ENCODE results near the gene SRBD1. TPM values are rescaled to one million over a fixed set of nuclear protein-coding genes. Genes with fewer than 3 reads are reported as not detected.

Gene SRBD1
- total RNA-seq, 1 donor from 2014 or later, result 19.3 TPM

GRCh38 chr2:45640576-45640975, 29.5 kb upstream of the SRBD1 start:
- no peaks in the 10 kb centered on the region for H3K9me3 Mint-ChIP-seq
- no peak overlapping the region for H3K4me3 Mint-ChIP-seq
- TF ChIP-seq, protein P1, sequence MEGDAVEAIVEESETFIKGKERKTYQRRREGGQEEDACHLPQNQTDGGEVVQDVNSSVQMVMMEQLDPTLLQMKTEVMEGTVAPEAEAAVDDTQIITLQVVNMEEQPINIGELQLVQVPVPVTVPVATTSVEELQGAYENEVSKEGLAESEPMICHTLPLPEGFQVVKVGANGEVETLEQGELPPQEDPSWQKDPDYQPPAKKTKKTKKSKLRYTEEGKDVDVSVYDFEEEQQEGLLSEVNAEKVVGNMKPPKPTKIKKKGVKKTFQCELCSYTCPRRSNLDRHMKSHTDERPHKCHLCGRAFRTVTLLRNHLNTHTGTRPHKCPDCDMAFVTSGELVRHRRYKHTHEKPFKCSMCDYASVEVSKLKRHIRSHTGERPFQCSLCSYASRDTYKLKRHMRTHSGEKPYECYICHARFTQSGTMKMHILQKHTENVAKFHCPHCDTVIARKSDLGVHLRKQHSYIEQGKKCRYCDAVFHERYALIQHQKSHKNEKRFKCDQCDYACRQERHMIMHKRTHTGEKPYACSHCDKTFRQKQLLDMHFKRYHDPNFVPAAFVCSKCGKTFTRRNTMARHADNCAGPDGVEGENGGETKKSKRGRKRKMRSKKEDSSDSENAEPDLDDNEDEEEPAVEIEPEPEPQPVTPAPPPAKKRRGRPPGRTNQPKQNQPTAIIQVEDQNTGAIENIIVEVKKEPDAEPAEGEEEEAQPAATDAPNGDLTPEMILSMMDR (IDR thresholded peaks at IDR 0.05; ENCODE audit: unreplicated experiment), result no peak
- H3K27ac Mint-ChIP-seq, result no peak overlapping the region
- DNase-seq (ENCODE audit: low spot score in 2 of 2, unreplicated experiment in 2 of 2), result no peak
- H3K27me3 Mint-ChIP-seq (ENCODE audit: low read depth), result peaks cover 62% of the 10 kb centered on the region
- H3K36me3 Mint-ChIP-seq, result no peaks in the 10 kb centered on the region
- no peaks in the 10 kb centered on the region for H3K4me1 Mint-ChIP-seq

GRCh38 chr2:45637440-45637839, 26.4 kb upstream of the SRBD1 start:
- Mint-ChIP-seq H3K9me3 (no peaks in the 10 kb centered on the region), H3K4me3 (no peak overlapping the region), H3K27ac (no peak overlapping the region), H3K36me3 (no peaks in the 10 kb centered on the region), H3K27me3 (ENCODE audit: low read depth) (peaks cover 56% of the 10 kb centered on the region), H3K4me1 (no peaks in the 10 kb centered on the region)
- no peak for DNase-seq (ENCODE audit: low spot score in 2 of 2, unreplicated experiment in 2 of 2)
- TF ChIP-seq, protein P1 (IDR thresholded peaks at IDR 0.05; ENCODE audit: unreplicated experiment), result no peak

DNA sequence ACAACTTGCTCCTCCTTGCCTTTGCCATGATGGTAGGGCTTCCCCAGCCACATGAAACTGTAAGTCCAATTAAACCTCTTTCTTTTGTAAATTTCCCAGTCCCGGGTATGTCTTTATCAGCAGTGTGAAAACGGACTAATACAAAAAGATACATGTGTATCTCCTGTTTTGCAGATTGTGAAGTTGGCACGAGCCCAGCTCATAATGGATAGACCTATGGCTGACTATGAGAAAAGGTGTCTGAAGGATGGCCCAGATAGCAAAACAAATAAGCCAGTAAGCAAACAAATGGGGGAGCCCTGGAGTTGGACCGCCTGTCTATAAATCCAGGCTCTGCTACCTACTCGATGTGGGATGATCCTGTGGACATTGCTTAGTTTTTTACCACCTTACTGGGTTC, 24.9 kb upstream of the SRBD1 start:
- DNase-seq (ENCODE audit: low spot score in 2 of 2, unreplicated experiment in 2 of 2), result no peak
- no peak overlapping the region for H3K27ac Mint-ChIP-seq
- no peaks in the 10 kb centered on the region for H3K36me3 Mint-ChIP-seq
- H3K4me1 Mint-ChIP-seq, result no peaks in the 10 kb centered on the region
- no peaks in the 10 kb centered on the region for H3K9me3 Mint-ChIP-seq
- H3K27me3 Mint-ChIP-seq (ENCODE audit: low read depth), result peaks cover 51% of the 10 kb centered on the region
- no peak overlapping the region for H3K4me3 Mint-ChIP-seq
- TF ChIP-seq, protein P1 (IDR thresholded peaks at IDR 0.05; ENCODE audit: unreplicated experiment), result no peak

DNA sequence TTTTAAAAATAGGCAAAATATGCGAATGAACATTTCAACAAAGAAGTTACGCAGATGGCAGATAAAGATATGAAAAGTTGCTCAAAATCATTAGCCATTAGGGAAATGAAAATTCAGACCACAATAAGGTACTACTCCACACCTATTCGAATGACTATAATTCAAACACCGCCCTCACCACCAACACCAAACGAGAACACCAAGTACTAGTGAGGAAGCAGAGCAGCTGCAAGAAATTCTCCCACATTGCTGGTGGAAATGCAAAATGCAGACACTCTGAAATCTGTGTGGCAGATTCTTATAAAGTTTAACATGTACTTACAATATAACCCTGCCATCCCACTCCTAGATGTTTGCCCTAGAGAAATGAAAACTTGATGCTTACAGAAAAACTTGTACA, 23.2 kb upstream of the SRBD1 start:
- no peak for DNase-seq (ENCODE audit: low spot score in 2 of 2, unreplicated experiment in 2 of 2)
- Mint-ChIP-seq H3K4me1 (no peaks in the 10 kb centered on the region), H3K36me3 (no peaks in the 10 kb centered on the region), H3K4me3 (no peak overlapping the region), H3K27me3 (ENCODE audit: low read depth) (peaks cover 39% of the 10 kb centered on the region), H3K27ac (no peak overlapping the region), H3K9me3 (no peaks in the 10 kb centered on the region)
- TF ChIP-seq, protein P1 (IDR thresholded peaks at IDR 0.05; ENCODE audit: unreplicated experiment), result no peak

DNA sequence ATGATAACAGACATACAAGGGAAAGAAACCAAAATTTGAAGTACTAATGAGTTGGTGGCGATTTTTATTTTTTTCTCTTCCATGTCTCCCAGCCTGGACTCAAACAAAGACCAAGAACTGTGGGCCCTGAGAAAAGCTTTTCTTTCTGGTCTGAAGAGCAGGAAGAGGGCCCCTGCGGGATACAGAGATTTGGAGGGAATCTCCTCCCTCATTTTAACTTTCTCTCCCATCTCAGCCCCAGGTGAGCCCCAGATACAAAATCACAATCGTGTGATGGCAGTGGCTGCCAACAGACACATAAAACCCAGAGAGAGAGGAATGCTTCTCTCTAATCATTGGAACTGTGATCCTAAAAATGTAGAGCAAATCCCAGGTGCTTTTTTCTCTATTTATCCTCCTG, 20.9 kb upstream of the SRBD1 start:
- no peak overlapping the region for H3K27ac Mint-ChIP-seq
- no peaks in the 10 kb centered on the region for H3K36me3 Mint-ChIP-seq
- H3K4me3 Mint-ChIP-seq, result no peak overlapping the region
- TF ChIP-seq, protein P1 (IDR thresholded peaks at IDR 0.05; ENCODE audit: unreplicated experiment), result no peak
- no peaks in the 10 kb centered on the region for H3K4me1 Mint-ChIP-seq
- H3K9me3 Mint-ChIP-seq, result no peaks in the 10 kb centered on the region
- H3K27me3 Mint-ChIP-seq (ENCODE audit: low read depth), result peaks cover 22% of the 10 kb centered on the region
- no peak for DNase-seq (ENCODE audit: low spot score in 2 of 2, unreplicated experiment in 2 of 2)

DNA sequence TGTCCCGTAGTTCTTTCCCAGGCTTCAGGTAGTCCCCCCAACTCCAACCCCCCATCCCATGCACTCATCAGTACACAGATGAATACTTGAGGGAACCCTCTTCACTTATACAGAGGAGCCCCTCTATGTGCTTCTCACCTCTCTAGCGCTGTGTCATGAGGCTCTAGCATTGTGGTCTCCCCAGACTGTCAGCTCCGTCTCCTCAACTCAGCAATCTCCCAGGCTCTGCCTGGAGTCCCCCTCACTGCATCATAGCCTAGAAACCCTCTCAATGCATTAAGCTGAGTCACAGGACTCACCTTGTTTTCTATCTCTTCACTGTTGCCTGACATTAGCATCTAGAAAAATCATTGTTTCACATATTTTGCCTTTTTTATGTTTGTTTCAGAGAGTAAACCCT, 20.3 kb upstream of the SRBD1 start:
- Mint-ChIP-seq H3K9me3 (no peaks in the 10 kb centered on the region), H3K36me3 (no peaks in the 10 kb centered on the region), H3K27me3 (ENCODE audit: low read depth) (peaks cover 22% of the 10 kb centered on the region), H3K4me1 (no peaks in the 10 kb centered on the region), H3K27ac (no peak overlapping the region), H3K4me3 (no peak overlapping the region)
- DNase-seq (ENCODE audit: low spot score in 2 of 2, unreplicated experiment in 2 of 2), result no peak
- TF ChIP-seq, protein P1 (IDR thresholded peaks at IDR 0.05; ENCODE audit: unreplicated experiment), result no peak

All from mesothelial cell of epicardium (in vitro differentiated cells).